ENCODE results near the gene U2AF1L4. TPM values are rescaled to one million over a fixed set of nuclear protein-coding genes. Genes with fewer than 3 reads are reported as not detected.

Gene U2AF1L4
- polyA plus RNA-seq, 1 donor from 2014 or later, result 57.0 TPM

DNA sequence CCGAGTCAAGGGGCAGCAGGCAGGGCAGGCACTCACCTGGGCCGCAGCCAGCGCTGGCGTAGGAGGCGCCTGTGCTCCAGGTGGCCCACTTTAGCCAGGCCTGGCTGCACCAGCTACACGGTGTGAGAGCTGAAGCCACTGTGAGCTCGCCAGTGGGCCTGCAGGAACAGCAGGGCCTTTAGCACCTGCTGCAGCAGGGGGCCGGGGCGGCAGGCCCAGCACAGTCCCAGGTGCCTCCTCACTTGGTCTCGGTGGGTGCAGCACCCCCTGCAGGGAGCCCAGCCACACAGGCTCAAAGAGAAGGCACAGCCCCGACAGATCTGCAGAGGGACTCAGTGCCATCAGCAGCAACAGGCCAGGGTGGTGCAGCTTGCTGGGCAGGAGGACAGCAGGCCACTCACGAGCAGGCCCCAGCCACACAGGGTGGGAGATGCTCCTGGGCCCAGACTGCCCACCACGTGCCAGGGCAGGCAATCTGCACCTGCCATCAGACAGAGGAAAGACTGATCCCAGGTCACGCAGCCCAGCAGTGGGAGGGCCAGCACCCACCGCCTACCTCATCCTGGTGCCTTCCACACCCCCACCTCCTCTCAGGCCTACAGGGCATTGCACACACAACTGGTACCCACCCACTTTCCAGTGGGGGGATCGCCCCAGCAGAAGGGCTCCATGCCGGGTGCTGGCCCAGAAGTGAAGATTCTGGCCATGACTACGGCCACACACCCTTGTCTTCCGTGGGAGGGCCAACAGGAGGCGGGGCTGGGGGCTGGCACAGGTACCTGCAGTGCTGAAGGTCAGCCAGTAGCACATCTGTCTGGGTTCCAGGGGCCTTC, 46.0 kb upstream of the U2AF1L4 start:
- TF ChIP-seq, protein P1, sequence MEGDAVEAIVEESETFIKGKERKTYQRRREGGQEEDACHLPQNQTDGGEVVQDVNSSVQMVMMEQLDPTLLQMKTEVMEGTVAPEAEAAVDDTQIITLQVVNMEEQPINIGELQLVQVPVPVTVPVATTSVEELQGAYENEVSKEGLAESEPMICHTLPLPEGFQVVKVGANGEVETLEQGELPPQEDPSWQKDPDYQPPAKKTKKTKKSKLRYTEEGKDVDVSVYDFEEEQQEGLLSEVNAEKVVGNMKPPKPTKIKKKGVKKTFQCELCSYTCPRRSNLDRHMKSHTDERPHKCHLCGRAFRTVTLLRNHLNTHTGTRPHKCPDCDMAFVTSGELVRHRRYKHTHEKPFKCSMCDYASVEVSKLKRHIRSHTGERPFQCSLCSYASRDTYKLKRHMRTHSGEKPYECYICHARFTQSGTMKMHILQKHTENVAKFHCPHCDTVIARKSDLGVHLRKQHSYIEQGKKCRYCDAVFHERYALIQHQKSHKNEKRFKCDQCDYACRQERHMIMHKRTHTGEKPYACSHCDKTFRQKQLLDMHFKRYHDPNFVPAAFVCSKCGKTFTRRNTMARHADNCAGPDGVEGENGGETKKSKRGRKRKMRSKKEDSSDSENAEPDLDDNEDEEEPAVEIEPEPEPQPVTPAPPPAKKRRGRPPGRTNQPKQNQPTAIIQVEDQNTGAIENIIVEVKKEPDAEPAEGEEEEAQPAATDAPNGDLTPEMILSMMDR (IDR thresholded peaks at IDR 0.05; ENCODE audit: poor library complexity, severe bottlenecking), result peak; percentile 29
- TF ChIP-seq, protein P2, sequence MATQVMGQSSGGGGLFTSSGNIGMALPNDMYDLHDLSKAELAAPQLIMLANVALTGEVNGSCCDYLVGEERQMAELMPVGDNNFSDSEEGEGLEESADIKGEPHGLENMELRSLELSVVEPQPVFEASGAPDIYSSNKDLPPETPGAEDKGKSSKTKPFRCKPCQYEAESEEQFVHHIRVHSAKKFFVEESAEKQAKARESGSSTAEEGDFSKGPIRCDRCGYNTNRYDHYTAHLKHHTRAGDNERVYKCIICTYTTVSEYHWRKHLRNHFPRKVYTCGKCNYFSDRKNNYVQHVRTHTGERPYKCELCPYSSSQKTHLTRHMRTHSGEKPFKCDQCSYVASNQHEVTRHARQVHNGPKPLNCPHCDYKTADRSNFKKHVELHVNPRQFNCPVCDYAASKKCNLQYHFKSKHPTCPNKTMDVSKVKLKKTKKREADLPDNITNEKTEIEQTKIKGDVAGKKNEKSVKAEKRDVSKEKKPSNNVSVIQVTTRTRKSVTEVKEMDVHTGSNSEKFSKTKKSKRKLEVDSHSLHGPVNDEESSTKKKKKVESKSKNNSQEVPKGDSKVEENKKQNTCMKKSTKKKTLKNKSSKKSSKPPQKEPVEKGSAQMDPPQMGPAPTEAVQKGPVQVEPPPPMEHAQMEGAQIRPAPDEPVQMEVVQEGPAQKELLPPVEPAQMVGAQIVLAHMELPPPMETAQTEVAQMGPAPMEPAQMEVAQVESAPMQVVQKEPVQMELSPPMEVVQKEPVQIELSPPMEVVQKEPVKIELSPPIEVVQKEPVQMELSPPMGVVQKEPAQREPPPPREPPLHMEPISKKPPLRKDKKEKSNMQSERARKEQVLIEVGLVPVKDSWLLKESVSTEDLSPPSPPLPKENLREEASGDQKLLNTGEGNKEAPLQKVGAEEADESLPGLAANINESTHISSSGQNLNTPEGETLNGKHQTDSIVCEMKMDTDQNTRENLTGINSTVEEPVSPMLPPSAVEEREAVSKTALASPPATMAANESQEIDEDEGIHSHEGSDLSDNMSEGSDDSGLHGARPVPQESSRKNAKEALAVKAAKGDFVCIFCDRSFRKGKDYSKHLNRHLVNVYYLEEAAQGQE (IDR thresholded peaks at IDR 0.05; ENCODE audit: borderline replicate concordance), result no peak
- no peaks in the 10 kb centered on the region for H3K9me3 ChIP-seq (ENCODE audit: low read length)
- H4K20me1 ChIP-seq (ENCODE audit: insufficient read depth), result no peaks in the 10 kb centered on the region
- no peaks in the 10 kb centered on the region for H3K9me2 ChIP-seq (ENCODE audit: insufficient read depth, low read length)
- H3K27ac ChIP-seq (ENCODE audit: low read length), result no peak overlapping the region
- no peaks in the 10 kb centered on the region for H3F3A ChIP-seq (ENCODE audit: insufficient read depth, low read length, poor library complexity, severe bottlenecking)
- H3K4me3 ChIP-seq (ENCODE audit: low read length), result no peak overlapping the region
- H2AFZ ChIP-seq (ENCODE audit: low read depth, low read length), result no peak overlapping the region
- no peaks in the 10 kb centered on the region for H3K79me2 ChIP-seq (replicated peaks; ENCODE audit: insufficient read depth, low read length)
- H3K4me2 ChIP-seq (ENCODE audit: low read length), result no peak overlapping the region
- no peaks in the 10 kb centered on the region for H3K36me3 ChIP-seq (ENCODE audit: insufficient read depth, low read length)
- no peak overlapping the region for H3K9ac ChIP-seq (ENCODE audit: low read length)
- H3K27me3 ChIP-seq (ENCODE audit: insufficient read depth, low read depth, low read length), result peaks cover 3% of the 10 kb centered on the region

DNA sequence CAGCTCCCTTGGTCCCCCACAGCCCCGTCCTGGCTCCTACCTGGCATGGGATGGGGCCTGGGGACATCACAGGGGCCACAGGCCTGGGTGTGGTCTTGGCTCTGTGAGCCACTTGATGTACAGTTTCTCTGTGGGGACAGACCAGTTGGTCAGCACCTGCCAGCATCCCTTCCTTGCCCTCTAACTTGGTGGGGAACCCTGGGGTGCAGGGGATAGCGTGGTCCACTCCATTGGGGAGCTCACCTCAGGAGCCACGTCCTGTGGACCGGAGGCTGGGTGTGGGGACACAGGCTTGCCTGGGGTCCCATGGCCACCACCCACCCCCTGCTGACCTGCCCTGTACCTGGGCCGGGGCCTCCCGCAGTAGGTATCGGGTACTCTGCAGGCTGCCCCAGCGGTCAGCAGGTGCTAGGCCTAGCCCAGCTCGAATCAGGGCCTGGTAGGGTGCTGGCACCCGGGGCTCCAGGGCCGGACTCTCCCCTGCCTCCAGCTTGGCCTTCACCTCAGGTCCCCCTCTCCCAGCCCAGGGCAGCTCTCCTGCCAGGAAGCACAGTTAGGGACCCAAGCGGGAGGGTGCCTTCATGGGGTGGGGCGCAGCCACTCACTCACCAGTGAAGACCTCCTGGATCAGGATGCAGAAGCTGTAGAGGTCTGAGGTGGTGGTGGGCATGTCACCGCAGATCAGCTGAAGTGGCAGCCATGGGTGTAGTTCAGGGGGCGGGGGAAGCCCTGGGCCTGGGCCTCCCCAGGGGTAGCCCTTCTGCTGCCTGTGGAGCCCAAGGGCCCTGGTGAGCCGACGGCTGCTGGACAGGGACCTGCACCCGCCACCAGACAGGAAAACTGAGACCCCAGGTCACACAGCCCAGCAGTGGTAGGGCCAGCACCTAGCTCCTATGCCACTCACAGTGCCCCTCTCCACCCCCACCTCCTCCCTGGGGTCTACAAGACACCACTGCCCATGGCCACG, 45.0 kb upstream of the U2AF1L4 start:
- no peak overlapping the region for H3K4me2 ChIP-seq (ENCODE audit: low read length)
- no peaks in the 10 kb centered on the region for H3K9me3 ChIP-seq (ENCODE audit: low read length)
- H3K36me3 ChIP-seq (ENCODE audit: insufficient read depth, low read length), result no peaks in the 10 kb centered on the region
- H4K20me1 ChIP-seq (ENCODE audit: insufficient read depth), result no peaks in the 10 kb centered on the region
- no peaks in the 10 kb centered on the region for H3K79me2 ChIP-seq (replicated peaks; ENCODE audit: insufficient read depth, low read length)
- H3K27ac ChIP-seq (ENCODE audit: low read length), result no peak overlapping the region
- H2AFZ ChIP-seq (ENCODE audit: low read depth, low read length), result no peak overlapping the region
- no peak overlapping the region for H3K9ac ChIP-seq (ENCODE audit: low read length)
- H3K9me2 ChIP-seq (ENCODE audit: insufficient read depth, low read length), result no peaks in the 10 kb centered on the region
- TF ChIP-seq, protein P1 (IDR thresholded peaks at IDR 0.05; ENCODE audit: poor library complexity, severe bottlenecking), result no peak
- TF ChIP-seq MXI1 (conservative IDR thresholded peaks at IDR 0.05; ENCODE audit: poor library complexity, severe bottlenecking), result no peak
- no peak for TF ChIP-seq TAF1 (IDR thresholded peaks at IDR 0.05; ENCODE audit: low read depth)
- H3K4me3 ChIP-seq (ENCODE audit: low read length), result no peak overlapping the region
- H3F3A ChIP-seq (ENCODE audit: insufficient read depth, low read length, poor library complexity, severe bottlenecking), result no peaks in the 10 kb centered on the region
- H3K27me3 ChIP-seq (ENCODE audit: insufficient read depth, low read depth, low read length), result no peaks in the 10 kb centered on the region
